Coronary artery (tissue), 2 donors: Measurements from ENCODE around the gene EIF4G1.
"Not testable (repeated sequence)": the region's sequence is repeated elsewhere in the genome, so short reads cannot be mapped to it uniquely, and the experiment has no call there.

Source experiments
- DNase-seq: peaks from one replicate; pipeline ENCODE4 v3.0.0-alpha.2; 2017; ENCODE audit warnings: low spot score
- H3K27ac ChIP-seq, 2 donors: fragments of 200-600 bp; sonication (generic); one replicate each; pipeline ENCODE4 v1.5.1; 2016 to 2019
- H3K4me3 ChIP-seq: fragments of 200-600 bp; sonication (generic); 2 replicates; pipeline ENCODE4 v1.5.1; 2016; ENCODE audit warnings: mild to moderate bottlenecking, moderate library complexity
- TF ChIP-seq, protein P1 (sequence below): fragments of 200-600 bp; sonication (generic); IDR thresholded peaks from one replicate; pipeline ENCODE4 v1.5.1; 2019; ENCODE audit warnings: antibody characterized with exemption

EIF4G1 gene, protein sequence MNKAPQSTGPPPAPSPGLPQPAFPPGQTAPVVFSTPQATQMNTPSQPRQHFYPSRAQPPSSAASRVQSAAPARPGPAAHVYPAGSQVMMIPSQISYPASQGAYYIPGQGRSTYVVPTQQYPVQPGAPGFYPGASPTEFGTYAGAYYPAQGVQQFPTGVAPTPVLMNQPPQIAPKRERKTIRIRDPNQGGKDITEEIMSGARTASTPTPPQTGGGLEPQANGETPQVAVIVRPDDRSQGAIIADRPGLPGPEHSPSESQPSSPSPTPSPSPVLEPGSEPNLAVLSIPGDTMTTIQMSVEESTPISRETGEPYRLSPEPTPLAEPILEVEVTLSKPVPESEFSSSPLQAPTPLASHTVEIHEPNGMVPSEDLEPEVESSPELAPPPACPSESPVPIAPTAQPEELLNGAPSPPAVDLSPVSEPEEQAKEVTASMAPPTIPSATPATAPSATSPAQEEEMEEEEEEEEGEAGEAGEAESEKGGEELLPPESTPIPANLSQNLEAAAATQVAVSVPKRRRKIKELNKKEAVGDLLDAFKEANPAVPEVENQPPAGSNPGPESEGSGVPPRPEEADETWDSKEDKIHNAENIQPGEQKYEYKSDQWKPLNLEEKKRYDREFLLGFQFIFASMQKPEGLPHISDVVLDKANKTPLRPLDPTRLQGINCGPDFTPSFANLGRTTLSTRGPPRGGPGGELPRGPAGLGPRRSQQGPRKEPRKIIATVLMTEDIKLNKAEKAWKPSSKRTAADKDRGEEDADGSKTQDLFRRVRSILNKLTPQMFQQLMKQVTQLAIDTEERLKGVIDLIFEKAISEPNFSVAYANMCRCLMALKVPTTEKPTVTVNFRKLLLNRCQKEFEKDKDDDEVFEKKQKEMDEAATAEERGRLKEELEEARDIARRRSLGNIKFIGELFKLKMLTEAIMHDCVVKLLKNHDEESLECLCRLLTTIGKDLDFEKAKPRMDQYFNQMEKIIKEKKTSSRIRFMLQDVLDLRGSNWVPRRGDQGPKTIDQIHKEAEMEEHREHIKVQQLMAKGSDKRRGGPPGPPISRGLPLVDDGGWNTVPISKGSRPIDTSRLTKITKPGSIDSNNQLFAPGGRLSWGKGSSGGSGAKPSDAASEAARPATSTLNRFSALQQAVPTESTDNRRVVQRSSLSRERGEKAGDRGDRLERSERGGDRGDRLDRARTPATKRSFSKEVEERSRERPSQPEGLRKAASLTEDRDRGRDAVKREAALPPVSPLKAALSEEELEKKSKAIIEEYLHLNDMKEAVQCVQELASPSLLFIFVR (N-terminal part only)

DNA sequence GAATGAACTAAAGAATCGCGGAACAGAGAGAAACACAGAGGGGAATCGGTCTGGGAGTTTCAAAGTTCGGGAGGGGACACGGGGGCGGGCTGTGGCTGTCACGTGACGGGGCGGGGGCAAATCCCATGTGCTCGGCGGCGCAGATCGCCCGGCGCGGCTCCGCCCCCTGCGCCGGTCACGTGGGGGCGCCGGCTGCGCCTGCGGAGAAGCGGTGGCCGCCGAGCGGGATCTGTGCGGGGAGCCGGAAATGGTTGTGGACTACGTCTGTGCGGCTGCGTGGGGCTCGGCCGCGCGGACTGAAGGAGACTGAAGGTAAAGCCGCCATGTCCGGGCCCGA lies at the start of gene EIF4G1:
TSS of gene EIF4G1 (plus strand) at position 244 of the 337 bp plus-strand sequence. CDS start 1,191 bp downstream, outside the sequence.
- TF ChIP-seq, protein P1, sequence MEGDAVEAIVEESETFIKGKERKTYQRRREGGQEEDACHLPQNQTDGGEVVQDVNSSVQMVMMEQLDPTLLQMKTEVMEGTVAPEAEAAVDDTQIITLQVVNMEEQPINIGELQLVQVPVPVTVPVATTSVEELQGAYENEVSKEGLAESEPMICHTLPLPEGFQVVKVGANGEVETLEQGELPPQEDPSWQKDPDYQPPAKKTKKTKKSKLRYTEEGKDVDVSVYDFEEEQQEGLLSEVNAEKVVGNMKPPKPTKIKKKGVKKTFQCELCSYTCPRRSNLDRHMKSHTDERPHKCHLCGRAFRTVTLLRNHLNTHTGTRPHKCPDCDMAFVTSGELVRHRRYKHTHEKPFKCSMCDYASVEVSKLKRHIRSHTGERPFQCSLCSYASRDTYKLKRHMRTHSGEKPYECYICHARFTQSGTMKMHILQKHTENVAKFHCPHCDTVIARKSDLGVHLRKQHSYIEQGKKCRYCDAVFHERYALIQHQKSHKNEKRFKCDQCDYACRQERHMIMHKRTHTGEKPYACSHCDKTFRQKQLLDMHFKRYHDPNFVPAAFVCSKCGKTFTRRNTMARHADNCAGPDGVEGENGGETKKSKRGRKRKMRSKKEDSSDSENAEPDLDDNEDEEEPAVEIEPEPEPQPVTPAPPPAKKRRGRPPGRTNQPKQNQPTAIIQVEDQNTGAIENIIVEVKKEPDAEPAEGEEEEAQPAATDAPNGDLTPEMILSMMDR, result no peak
- peak; percentile 95 for DNase-seq
- Histone ChIP-seq H3K27ac (peak within 1 kb of the TSS; percentile 96 to 99), H3K4me3 (peak within 1 kb of the TSS; percentile 79)

DNA sequence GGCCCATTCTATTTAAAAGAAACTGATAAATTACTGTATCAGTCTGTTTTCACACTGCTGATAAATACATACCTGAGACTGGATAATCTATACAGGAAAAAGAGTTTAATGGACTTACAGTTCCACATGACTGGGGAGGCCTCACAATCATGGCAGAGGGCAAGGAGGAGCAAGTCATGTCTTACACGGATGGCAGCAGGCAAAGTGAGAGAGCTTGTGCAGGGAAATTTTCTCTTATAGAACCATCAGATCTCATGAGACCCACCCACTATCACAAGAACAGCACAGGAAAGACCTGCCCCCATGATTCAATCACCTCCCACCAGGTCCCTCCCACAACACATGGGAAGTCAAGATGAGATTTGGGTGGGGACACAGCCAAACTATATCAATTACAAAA lies 47.2 kb upstream of the EIF4G1 start:
- DNase-seq, H3K27ac ChIP-seq: not testable (repeated sequence)

DNA sequence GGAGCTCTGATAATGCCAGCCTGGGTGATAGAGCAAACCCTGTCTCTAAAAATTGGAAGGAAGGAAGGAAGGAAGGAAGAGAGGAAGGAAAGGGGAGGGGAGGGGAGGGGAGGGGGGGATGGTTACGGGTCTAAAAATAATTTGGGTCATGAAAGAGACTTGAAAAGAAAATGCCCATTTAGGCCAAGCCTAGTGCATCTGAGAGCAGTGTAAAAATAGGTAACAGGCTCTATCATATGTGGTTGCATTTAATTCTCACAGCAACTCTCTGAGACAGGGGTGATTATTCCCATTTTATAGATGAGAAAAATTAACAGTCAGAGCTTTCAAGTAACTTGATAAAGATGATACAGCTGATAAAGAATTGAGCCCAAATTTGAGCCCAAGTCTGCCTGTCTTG lies 42.1 kb upstream of the EIF4G1 start:
- no peak overlapping the region for H3K4me3 ChIP-seq
- H3K27ac ChIP-seq, result no peak overlapping the region
- no peak for DNase-seq
- TF ChIP-seq, protein P1, result no peak

More for the DNA sequence above, 47.2 kb upstream of the EIF4G1 start:
- H3K4me3 ChIP-seq, result not testable (repeated sequence)

DNA sequence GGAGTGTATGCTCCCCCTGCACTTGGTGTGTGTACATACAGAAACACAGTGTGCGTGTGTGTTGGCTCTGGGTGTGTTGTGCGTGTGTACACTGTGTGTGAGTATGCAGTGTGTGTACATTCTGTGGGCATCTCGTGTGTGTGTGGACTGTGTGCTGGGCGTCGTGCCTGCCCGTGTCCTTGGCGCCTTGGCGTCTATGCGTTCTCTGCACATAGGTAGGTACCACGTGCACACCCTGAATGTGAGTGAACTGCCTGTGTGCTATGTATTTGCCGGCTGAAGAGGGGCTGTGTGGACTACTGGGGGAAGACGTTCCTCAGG lies 39.1 kb upstream of the EIF4G1 start:
- Histone ChIP-seq H3K4me3 (no peak overlapping the region), H3K27ac (no peak overlapping the region)
- no peak for DNase-seq
- TF ChIP-seq, protein P1, result no peak

DNA sequence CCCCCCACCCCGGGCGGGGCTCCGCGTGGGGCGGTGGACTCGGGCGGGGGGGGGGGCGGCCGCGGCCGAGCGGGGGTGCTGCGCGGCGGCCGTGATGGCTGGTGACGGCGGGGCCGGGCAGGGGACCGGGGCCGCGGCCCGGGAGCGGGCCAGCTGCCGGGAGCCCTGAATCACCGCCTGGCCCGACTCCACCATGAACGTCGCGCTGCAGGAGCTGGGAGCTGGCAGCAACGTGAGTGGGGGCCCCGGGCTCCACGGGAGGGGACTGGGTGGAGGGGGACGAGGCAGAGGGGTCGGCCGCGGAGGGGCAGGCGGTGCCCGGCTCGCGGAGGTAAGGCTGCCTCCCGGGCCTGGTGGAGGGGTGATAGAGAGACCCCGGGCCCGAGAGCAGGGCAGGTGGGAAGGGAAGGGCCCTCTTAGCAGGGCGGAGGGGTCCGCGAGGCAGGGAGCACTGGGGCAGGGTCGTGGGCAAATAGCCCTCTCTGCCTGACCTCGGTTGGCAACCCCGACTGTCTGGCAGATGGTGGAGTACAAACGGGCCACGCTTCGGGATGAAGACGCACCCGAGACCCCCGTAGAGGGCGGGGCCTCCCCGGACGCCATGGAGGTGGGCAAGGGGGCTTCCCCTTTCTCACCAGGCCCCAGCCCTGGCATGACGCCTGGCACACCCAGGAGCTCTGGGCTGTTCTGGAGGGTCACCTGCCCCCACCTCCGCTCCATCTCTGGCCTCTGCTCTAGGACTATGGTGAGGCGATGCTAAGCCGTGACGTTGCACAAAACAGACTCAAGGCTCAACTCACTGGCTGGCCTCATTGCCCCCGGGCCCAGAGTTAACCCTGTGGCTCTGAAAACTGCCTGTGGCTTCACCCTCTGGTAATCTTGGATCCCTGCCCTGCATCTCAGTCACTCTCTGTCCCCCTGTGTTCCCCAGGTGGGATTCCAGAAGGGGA lies 38.2 kb upstream of the EIF4G1 start, which contains the start of gene ECE2:
TSS of gene ECE2 (plus strand) at position 62 of the 950 bp plus-strand sequence. CDS start at position 194, 132 bp downstream.
- H3K4me3 ChIP-seq, result peak within 1 kb of the TSS; percentile 54
- TF ChIP-seq, protein P1, result no peak
- DNase-seq, result peak; percentile 43
- no peak within 1 kb of the TSS for H3K27ac ChIP-seq

DNA sequence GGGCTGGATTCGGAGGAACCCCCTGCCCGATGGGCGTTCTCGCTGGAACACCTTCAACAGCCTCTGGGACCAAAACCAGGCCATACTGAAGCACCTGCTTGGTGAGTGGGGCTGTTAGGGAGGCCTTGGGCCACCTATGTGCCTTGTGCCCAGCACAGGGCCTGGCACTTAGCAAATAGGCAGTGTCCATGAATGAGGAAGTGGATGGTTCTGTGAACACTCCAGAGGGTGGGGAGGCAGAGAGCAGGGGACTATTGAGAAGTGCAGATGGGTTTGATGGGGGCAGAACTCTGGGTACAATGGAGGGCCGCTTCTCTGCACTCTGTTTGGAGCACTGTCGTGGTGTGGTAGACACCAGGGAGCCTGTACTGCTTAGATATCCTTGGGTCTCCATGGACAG lies 37.0 kb upstream of the EIF4G1 start:
- Histone ChIP-seq H3K4me3 (no peak overlapping the region), H3K27ac (no peak overlapping the region)
- TF ChIP-seq, protein P1, result no peak
- DNase-seq, result no peak
